OCI-LY7 (cell line): ENCODE measurements around the gene ACSL3. TPM values are rescaled to one million over a fixed set of nuclear protein-coding genes. Genes with fewer than 3 reads are reported as not detected.

ENCODE experiments used
- BruUV-seq: library from RNA; stranded (reverse); fragments of 400-500 nt; replicated peaks from 2 replicates; lab custom pipeline; 2021; lab: Mats Ljungman, UMichigan
- CTCF ChIA-PET: fragments of 300-600 bp; sonication (Branson Sonifier 250); formaldehyde crosslinking; loops from one replicate; lab custom pipeline; 2022; ENCODE audit warnings: antibody characterized with exemption; ENCODE audit not compliant: unreplicated experiment; lab: Charles Lee
- POLR2A ChIA-PET: fragments of 300-600 bp; sonication (Branson Sonifier 250); formaldehyde crosslinking; loops from one replicate; lab custom pipeline; 2022; ENCODE audit warnings: antibody characterized with exemption; lab: Charles Lee
- DNase-seq: peaks from one replicate; pipeline ENCODE4 v3.0.0-alpha.2; 2015; ENCODE audit warnings: low spot score
- H2AFZ ChIP-seq: fragments of 200-600 bp; sonication (generic), shearing (Covaris generic); 2 replicates; pipeline ENCODE4 v1.6.1; 2014; ENCODE audit warnings: mild to moderate bottlenecking, antibody characterized with exemption, low read length, moderate library complexity
- H3K27ac ChIP-seq: fragments of 200-600 bp; sonication (generic); 2 replicates; pipeline ENCODE4 v1.5.1; 2014; ENCODE audit warnings: mixed run types, low read depth, mild to moderate bottlenecking, moderate library complexity, low read length, inconsistent platforms; ENCODE audit not compliant: poor library complexity, severe bottlenecking
- H3K36me3 ChIP-seq: fragments of 200-600 bp; sonication (generic); 2 replicates; pipeline ENCODE4 v1.6.1; 2014; ENCODE audit warnings: mild to moderate bottlenecking, antibody characterized with exemption, low read length, moderate library complexity, mixed read lengths; ENCODE audit not compliant: insufficient read depth
- H3K4me1 ChIP-seq: fragments of 200-600 bp; sonication (generic); 2 replicates; pipeline ENCODE4 v1.5.1; 2014; ENCODE audit warnings: mild to moderate bottlenecking, low read length; ENCODE audit not compliant: insufficient read depth, poor library complexity, severe bottlenecking
- H3K4me2 ChIP-seq: fragments of 200-600 bp; sonication (generic); 2 replicates; pipeline ENCODE4 v1.6.1; 2014; ENCODE audit warnings: mild to moderate bottlenecking, low read length
- H3K4me3 ChIP-seq: fragments of 200-600 bp; sonication (generic); 2 replicates; pipeline ENCODE4 v1.5.1; 2014; ENCODE audit warnings: mild to moderate bottlenecking, low read depth, low read length; ENCODE audit not compliant: poor library complexity, severe bottlenecking
- H3K79me2 ChIP-seq: fragments of 200-600 bp; sonication (generic); 2 replicates; pipeline ENCODE4 v1.6.1; 2016; ENCODE audit warnings: low read depth, mild to moderate bottlenecking, low read length, moderate library complexity, mixed read lengths; ENCODE audit not compliant: insufficient read depth
- H3K9me2 ChIP-seq: fragments of 200-600 bp; sonication (generic); 2 replicates; pipeline ENCODE4 v1.6.1; 2016; ENCODE audit warnings: mild to moderate bottlenecking, low read length, mixed read lengths; ENCODE audit not compliant: insufficient read depth
- H3K9me3 ChIP-seq: fragments of 200-600 bp; sonication (generic); 2 replicates; pipeline ENCODE4 v1.6.1; 2014; ENCODE audit warnings: mild to moderate bottlenecking, mixed run types, low read length, mixed read lengths
- H4K20me1 ChIP-seq: fragments of 200-600 bp; sonication (generic); 2 replicates; pipeline ENCODE4 v1.6.1; 2014; ENCODE audit warnings: mild to moderate bottlenecking, antibody characterized with exemption, low read length, moderate library complexity, mixed read lengths; ENCODE audit not compliant: insufficient read depth
- CTCF ChIP-seq: fragments of 200-600 bp; sonication (generic); conservative IDR thresholded peaks from 2 replicates; pipeline ENCODE4 v1.5.1; 2014; ENCODE audit warnings: mild to moderate bottlenecking, antibody characterized with exemption, low read length, moderate library complexity, mixed read lengths
- EZH2phosphoT487 ChIP-seq: fragments of 200-600 bp; sonication (generic); IDR thresholded peaks from 2 replicates; pipeline ENCODE4 v1.6.1; 2018; ENCODE audit warnings: low read depth, borderline replicate concordance, mild to moderate bottlenecking, mixed run types, antibody characterized with exemption, low read length, moderate library complexity, mixed read lengths
- intact Hi-C: fragments of 100-400 bp; cut with micrococcal nuclease; formaldehyde crosslinking; loops from one replicate; pipeline ENCODE4 v1.10.0; 2022; ENCODE audit not compliant: unreplicated experiment
- total RNA-seq, 2 experiments: library from RNA; depleted of rRNA in 1 of 2; stranded (reverse); fragments of >200 nt in 1 of 2; shearing (Covaris generic) in 1 of 2; gene quantifications; 2 replicates each; pipeline ENCODE4 v1.2.3, GENCODE V29; 2014 to 2022

ACSL3 gene
- total RNA-seq, 2 experiments from 2014 or later = 62.6 to 83.2 TPM

DNA sequence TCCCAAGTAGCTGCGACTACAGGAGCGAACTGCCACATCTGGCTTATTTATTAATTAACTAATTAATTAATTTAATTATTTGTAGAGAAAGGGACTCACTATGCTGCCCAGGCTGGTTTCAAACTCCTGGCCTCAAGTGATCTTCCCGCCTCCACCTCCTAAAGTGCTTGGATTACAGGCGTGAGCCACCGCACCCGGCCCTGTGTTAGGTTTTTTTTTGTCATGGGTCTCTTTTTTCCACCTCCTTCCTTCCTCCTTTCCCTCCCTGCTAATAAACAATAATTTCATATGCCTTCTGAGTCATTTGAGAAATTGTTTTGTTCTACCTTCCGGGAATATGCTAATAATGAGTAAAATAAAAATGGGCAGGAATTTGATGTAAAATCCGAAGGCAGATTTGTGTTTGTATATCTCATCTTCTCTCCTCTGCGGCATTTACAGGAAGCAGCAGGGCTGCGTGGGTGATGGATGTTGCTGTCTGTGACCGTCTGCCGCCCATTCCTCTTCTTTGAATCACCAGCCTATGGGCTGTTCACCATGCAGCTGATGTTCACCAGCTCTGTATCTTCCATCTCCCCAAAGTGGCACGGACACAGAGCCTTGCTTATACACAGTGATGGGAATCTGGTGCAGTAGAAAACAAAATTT, 89.9 kb downstream of the ACSL3 start:
- no peak overlapping the region for H3K27ac ChIP-seq
- POLR2A ChIA-PET = interaction anchor here (1.4 kb wide), 1 partner anchor 38 kb away, joined by 7 read pairs; no protein-coding TSS in a partner anchor
- intact Hi-C loops = no loop called here
- TF ChIP-seq EZH2phosphoT487 = no peak
- no peak for TF ChIP-seq CTCF
- no peaks in the 10 kb centered on the region for H3K79me2 ChIP-seq
- no peak overlapping the region for H3K4me2 ChIP-seq
- no peaks in the 10 kb centered on the region for H3K9me3 ChIP-seq
- DNase-seq = no peak
- BruUV-seq = no TSS peak
- no peaks in the 10 kb centered on the region for H3K4me1 ChIP-seq
- CTCF ChIA-PET = no interaction called here
- H3K36me3 ChIP-seq = no peaks in the 10 kb centered on the region
- no peak overlapping the region for H3K4me3 ChIP-seq
- no peaks in the 10 kb centered on the region for H3K9me2 ChIP-seq
- no peak overlapping the region for H2AFZ ChIP-seq
- no peaks in the 10 kb centered on the region for H4K20me1 ChIP-seq

- intact Hi-C loops = no loop called here
- ChIA-PET POLR2A (interaction anchor here (1.0 to 1.4 kb wide), 2 partner anchors 15 to 40 kb away, joined by 3 to 7 read pairs; no protein-coding TSS in a partner anchor), CTCF (no interaction called here)
- TF ChIP-seq EZH2phosphoT487 (no peak), CTCF (no peak)
- H4K20me1 ChIP-seq = no peaks in the 10 kb centered on the region
- H3K79me2 ChIP-seq = no peaks in the 10 kb centered on the region
- no TSS peak for BruUV-seq
- no peaks in the 10 kb centered on the region for H3K9me2 ChIP-seq
- no peak overlapping the region for H3K4me2 ChIP-seq
- no peak overlapping the region for H3K4me3 ChIP-seq
- no peaks in the 10 kb centered on the region for H3K4me1 ChIP-seq
- H3K27ac ChIP-seq = no peak overlapping the region
- H2AFZ ChIP-seq = no peak overlapping the region
- DNase-seq = peak; percentile 11
- H3K9me3 ChIP-seq = no peaks in the 10 kb centered on the region
- no peaks in the 10 kb centered on the region for H3K36me3 ChIP-seq
Observed at GRCh38 chr2:222952204-222952603, 91.4 kb downstream of the ACSL3 start.

GRCh38 chr2:222955008-222955407, 94.2 kb downstream of the ACSL3 start:
- Histone ChIP-seq H3K4me1 (no peaks in the 10 kb centered on the region), H3K9me3 (no peaks in the 10 kb centered on the region), H3K36me3 (no peaks in the 10 kb centered on the region), H3K4me2 (no peak overlapping the region), H2AFZ (no peak overlapping the region), H3K9me2 (no peaks in the 10 kb centered on the region), H3K79me2 (no peaks in the 10 kb centered on the region), H4K20me1 (no peaks in the 10 kb centered on the region), H3K4me3 (no peak overlapping the region), H3K27ac (no peak overlapping the region)
- ChIA-PET POLR2A (interaction anchor here (0.7 to 1.4 kb wide), 2 partner anchors 14 to 16 kb away, joined by 3 read pairs; no protein-coding TSS in a partner anchor), CTCF (no interaction called here)
- TF ChIP-seq EZH2phosphoT487 = no peak
- TF ChIP-seq CTCF = no peak
- DNase-seq = no peak
- intact Hi-C loops = no loop called here
- no TSS peak for BruUV-seq
